ENCODE measurements around the gene NKD2. TPM values are rescaled to one million over a fixed set of nuclear protein-coding genes. Genes with fewer than 3 reads are reported as not detected.

NKD2 gene
- total RNA-seq, 1 experiment from 2014 or later: 20.4 TPM

DNA sequence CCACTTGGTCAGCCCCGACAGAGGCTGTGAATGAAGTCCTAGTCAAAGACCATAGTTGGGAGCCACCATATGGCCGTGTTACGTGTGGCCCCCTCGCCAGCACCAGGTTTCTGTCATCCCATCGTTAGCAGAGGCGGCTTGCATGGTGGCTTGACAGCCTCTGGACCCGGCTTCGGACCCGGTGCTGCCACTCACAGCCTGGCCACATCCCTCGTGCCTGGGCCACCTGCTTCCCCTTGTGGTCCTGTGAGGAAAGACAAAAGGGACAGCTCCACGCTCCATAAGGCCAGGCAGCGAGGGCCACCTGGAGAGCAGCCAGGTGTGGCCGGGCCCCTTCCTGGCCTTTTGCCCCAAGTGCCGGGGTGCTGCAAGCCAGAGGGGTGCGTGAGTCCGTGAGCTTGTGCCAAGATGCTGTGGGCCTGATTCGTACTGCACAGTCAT lies 6.2 kb downstream of the NKD2 start:
- CTCF ChIA-PET: no interaction called here
- Histone ChIP-seq H3K9ac (ENCODE audit: low read length) (no peak overlapping the region), H3K4me2 (ENCODE audit: low read length) (no peak overlapping the region), H3K9me2 (ENCODE audit: insufficient read depth) (no peaks in the 10 kb centered on the region), H3K79me2 (ENCODE audit: insufficient read depth, low read length) (no peaks in the 10 kb centered on the region), H3K36me3 (ENCODE audit: control insufficient read depth in 1 of 2, insufficient read depth in 2 of 2, low read length in 2 of 2) (peaks cover 0 to 4% of the 10 kb centered on the region in 2 experiments; a peak in 1 of 4 replicates), H2AFZ (ENCODE audit: low read depth, low read length, poor library complexity, severe bottlenecking) (no peak overlapping the region), H4K20me1 (ENCODE audit: insufficient read depth) (no peaks in the 10 kb centered on the region; the same call in 1 of the 2 replicates), H3K27me3 (ENCODE audit: insufficient read depth, low read length) (no peaks in the 10 kb centered on the region), H3K9me3 (ENCODE audit: control insufficient read depth in 1 of 2, insufficient read depth in 1 of 2, low read depth in 1 of 2, low read length in 2 of 2) (no peaks in the 10 kb centered on the region), H3K4me1 (ENCODE audit: control insufficient read depth in 1 of 2, insufficient read depth in 2 of 2, low read length in 2 of 2) (peaks cover 12 to 16% of the 10 kb centered on the region in 2 experiments), H3K27ac (ENCODE audit: low read depth, low read length) (no peak overlapping the region), H3K4me3 (replicated peaks in 1 of 2; ENCODE audit: low read depth in 1 of 2, low read length in 2 of 2) (no peak overlapping the region)
- BruUV-seq (replicated peaks): no TSS peak
- RAD21 ChIA-PET (ENCODE audit: low non-redundant PET in 1 of 2, low total read pairs in 2 of 2, uncharacterized antibody in 2 of 2, unreplicated experiment in 2 of 2): no interaction called here
- ATAC-seq: no peak
- TF ChIP-seq REST (IDR thresholded peaks at IDR 0.05; ENCODE audit: low read depth) (no peak), ELF1 (IDR thresholded peaks at IDR 0.05; ENCODE audit: borderline replicate concordance, low read depth) (no peak)
- intact Hi-C loops (cut with micrococcal nuclease): no loop called here
- POLR2A ChIA-PET: no interaction called here
- no peak for DNase-seq (ENCODE audit: low read depth, low spot score)

DNA sequence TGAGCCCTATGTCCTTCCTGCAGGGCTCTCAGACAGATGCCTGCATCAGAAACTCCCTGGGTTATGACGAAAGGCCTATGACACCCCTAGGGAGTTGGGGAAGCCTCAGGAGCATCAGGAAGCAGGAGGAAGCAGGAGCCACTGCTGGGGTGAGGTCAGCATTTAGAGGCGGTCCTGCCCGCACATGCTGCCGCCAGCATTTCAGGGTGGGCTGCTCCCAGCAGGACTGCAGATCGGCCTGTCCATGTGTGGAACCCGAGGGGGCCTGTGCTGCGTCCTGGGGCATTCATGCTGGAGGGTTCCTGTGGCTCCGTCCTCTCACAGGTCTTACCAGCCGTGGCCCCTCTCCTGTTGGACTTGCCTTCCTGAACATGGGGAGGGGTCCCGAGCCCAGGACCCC lies 6.9 kb downstream of the NKD2 start:
- Histone ChIP-seq H3K4me2 (ENCODE audit: low read length) (no peak overlapping the region), H4K20me1 (ENCODE audit: insufficient read depth) (no peaks in the 10 kb centered on the region; the same call in 1 of the 2 replicates), H3K27me3 (ENCODE audit: insufficient read depth, low read length) (no peaks in the 10 kb centered on the region), H3K9ac (ENCODE audit: low read length) (no peak overlapping the region), H3K4me1 (ENCODE audit: control insufficient read depth in 1 of 2, insufficient read depth in 2 of 2, low read length in 2 of 2) (peaks cover 6 to 9% of the 10 kb centered on the region in 2 experiments), H3K27ac (ENCODE audit: low read depth, low read length) (no peak overlapping the region), H3K4me3 (replicated peaks in 1 of 2; ENCODE audit: low read depth in 1 of 2, low read length in 2 of 2) (no peak overlapping the region), H3K9me3 (ENCODE audit: control insufficient read depth in 1 of 2, insufficient read depth in 1 of 2, low read depth in 1 of 2, low read length in 2 of 2) (no peaks in the 10 kb centered on the region), H3K79me2 (ENCODE audit: insufficient read depth, low read length) (no peaks in the 10 kb centered on the region), H3K9me2 (ENCODE audit: insufficient read depth) (no peaks in the 10 kb centered on the region), H2AFZ (ENCODE audit: low read depth, low read length, poor library complexity, severe bottlenecking) (no peak overlapping the region), H3K36me3 (ENCODE audit: control insufficient read depth in 1 of 2, insufficient read depth in 2 of 2, low read length in 2 of 2) (peaks cover 0 to 4% of the 10 kb centered on the region in 2 experiments; a peak in 1 of 4 replicates)
- BruUV-seq (replicated peaks): no TSS peak
- POLR2A ChIA-PET: no interaction called here
- no peak for ATAC-seq
- no peak for DNase-seq (ENCODE audit: low read depth, low spot score)
- RAD21 ChIA-PET (ENCODE audit: low non-redundant PET in 1 of 2, low total read pairs in 2 of 2, uncharacterized antibody in 2 of 2, unreplicated experiment in 2 of 2): no interaction called here
- intact Hi-C loops (cut with micrococcal nuclease): no loop called here
- CTCF ChIA-PET: no interaction called here
- no peak for TF ChIP-seq FOSL1 (IDR thresholded peaks at IDR 0.05; ENCODE audit: low read depth)
- TF ChIP-seq POLR2A (IDR thresholded peaks at IDR 0.05; ENCODE audit: borderline replicate concordance, extremely low read depth, insufficient read depth, insufficient read length): no peak
- TF ChIP-seq JUND (IDR thresholded peaks at IDR 0.05): no peak
- TF ChIP-seq, protein P1, sequence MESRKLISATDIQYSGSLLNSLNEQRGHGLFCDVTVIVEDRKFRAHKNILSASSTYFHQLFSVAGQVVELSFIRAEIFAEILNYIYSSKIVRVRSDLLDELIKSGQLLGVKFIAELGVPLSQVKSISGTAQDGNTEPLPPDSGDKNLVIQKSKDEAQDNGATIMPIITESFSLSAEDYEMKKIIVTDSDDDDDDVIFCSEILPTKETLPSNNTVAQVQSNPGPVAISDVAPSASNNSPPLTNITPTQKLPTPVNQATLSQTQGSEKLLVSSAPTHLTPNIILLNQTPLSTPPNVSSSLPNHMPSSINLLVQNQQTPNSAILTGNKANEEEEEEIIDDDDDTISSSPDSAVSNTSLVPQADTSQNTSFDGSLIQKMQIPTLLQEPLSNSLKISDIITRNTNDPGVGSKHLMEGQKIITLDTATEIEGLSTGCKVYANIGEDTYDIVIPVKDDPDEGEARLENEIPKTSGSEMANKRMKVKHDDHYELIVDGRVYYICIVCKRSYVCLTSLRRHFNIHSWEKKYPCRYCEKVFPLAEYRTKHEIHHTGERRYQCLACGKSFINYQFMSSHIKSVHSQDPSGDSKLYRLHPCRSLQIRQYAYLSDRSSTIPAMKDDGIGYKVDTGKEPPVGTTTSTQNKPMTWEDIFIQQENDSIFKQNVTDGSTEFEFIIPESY (IDR thresholded peaks at IDR 0.05; ENCODE audit: extremely low read depth, insufficient replicate concordance, low read length): no peak
- TF ChIP-seq SP1 (IDR thresholded peaks at IDR 0.05; ENCODE audit: low read depth): no peak
- TF ChIP-seq ZNF274 (IDR thresholded peaks at IDR 0.05; ENCODE audit: low read depth, low read length): no peak
- TF ChIP-seq, protein P2, sequence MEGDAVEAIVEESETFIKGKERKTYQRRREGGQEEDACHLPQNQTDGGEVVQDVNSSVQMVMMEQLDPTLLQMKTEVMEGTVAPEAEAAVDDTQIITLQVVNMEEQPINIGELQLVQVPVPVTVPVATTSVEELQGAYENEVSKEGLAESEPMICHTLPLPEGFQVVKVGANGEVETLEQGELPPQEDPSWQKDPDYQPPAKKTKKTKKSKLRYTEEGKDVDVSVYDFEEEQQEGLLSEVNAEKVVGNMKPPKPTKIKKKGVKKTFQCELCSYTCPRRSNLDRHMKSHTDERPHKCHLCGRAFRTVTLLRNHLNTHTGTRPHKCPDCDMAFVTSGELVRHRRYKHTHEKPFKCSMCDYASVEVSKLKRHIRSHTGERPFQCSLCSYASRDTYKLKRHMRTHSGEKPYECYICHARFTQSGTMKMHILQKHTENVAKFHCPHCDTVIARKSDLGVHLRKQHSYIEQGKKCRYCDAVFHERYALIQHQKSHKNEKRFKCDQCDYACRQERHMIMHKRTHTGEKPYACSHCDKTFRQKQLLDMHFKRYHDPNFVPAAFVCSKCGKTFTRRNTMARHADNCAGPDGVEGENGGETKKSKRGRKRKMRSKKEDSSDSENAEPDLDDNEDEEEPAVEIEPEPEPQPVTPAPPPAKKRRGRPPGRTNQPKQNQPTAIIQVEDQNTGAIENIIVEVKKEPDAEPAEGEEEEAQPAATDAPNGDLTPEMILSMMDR (IDR thresholded peaks at IDR 0.05 in 2 of 3, conservative IDR thresholded peaks at IDR 0.05 in 1 of 3; ENCODE audit: borderline replicate concordance in 1 of 3, insufficient read depth in 1 of 3, low read depth in 2 of 3, low read length in 2 of 3): no peak
- TF ChIP-seq CEBPB (IDR thresholded peaks at IDR 0.05; ENCODE audit: low read depth): no peak
- TF ChIP-seq ELF1 (IDR thresholded peaks at IDR 0.05; ENCODE audit: borderline replicate concordance, low read depth): no peak
- TF ChIP-seq POLR2AphosphoS5 (IDR thresholded peaks at IDR 0.05; ENCODE audit: low read depth, low read length): no peak
- no peak for TF ChIP-seq SIN3A (IDR thresholded peaks at IDR 0.05; ENCODE audit: low read depth)
- TF ChIP-seq RAD21 (IDR thresholded peaks at IDR 0.05; ENCODE audit: low read depth): no peak
- TF ChIP-seq EGR1 (IDR thresholded peaks at IDR 0.05; ENCODE audit: low read depth): no peak

Measured in HCT116 (cell line).